Stimulated activated CD4-positive, alpha-beta T cell treated with anti-CD3 and anti-CD28 coated beads, Interleukin-1b, Interleukin-23, amount 100 ng/mL, for 4 hours (primary cell): Measurements from ENCODE around the gene TPSAB1.
"Not testable (repeated sequence)": the region's sequence is repeated elsewhere in the genome, so short reads cannot be mapped to it uniquely, and the experiment has no call there.

Experiments used
- DNase-seq, 2 donors: peaks; one replicate each; pipeline ENCODE4 v3.0.0-alpha.2; 2020; ENCODE audit warnings: low read depth in 2 of 2

TPSAB1 gene

GRCh38 chr16:1265090-1265630, 24.7 kb downstream of the TPSAB1 start:
- DNase-seq: no peak

- DNase-seq: no peak
Measured at GRCh38 chr16:1265826-1266225, 25.3 kb downstream of the TPSAB1 start.

GRCh38 chr16:1269418-1269817, 28.9 kb downstream of the TPSAB1 start:
- not testable (repeated sequence) for DNase-seq

- no peak for DNase-seq
Measured at GRCh38 chr16:1271380-1271723, 30.8 kb downstream of the TPSAB1 start.

- not testable (repeated sequence) for DNase-seq
Measured at GRCh38 chr16:1271724-1272413, 31.4 kb downstream of the TPSAB1 start.

GRCh38 chr16:1272453-1273198, 32.1 kb downstream of the TPSAB1 start:
- no peak for DNase-seq

- DNase-seq: no peak
Measured at GRCh38 chr16:1273816-1274215, 33.3 kb downstream of the TPSAB1 start.

- DNase-seq: no peak
Measured at GRCh38 chr16:1274767-1275166, 34.3 kb downstream of the TPSAB1 start.

- no peak for DNase-seq
Measured at GRCh38 chr16:1275791-1276579, 35.5 kb downstream of the TPSAB1 start.

GRCh38 chr16:1276580-1276878, 36.0 kb downstream of the TPSAB1 start:
- DNase-seq: no peak

- DNase-seq: no peak
Measured at GRCh38 chr16:1277151-1277598, 36.7 kb downstream of the TPSAB1 start.

GRCh38 chr16:1277617-1278282, 37.2 kb downstream of the TPSAB1 start:
- no peak for DNase-seq

- no peak for DNase-seq
Measured at GRCh38 chr16:1278477-1278876, 38.0 kb downstream of the TPSAB1 start.

- DNase-seq: no peak
Measured at GRCh38 chr16:1279081-1279944, 38.8 kb downstream of the TPSAB1 start.

GRCh38 chr16:1279945-1280589, 39.6 kb downstream of the TPSAB1 start:
- no peak for DNase-seq

GRCh38 chr16:1280783-1281182, 40.3 kb downstream of the TPSAB1 start:
- DNase-seq: no peak

- DNase-seq: no peak
Measured at GRCh38 chr16:1281517-1281916, 41.0 kb downstream of the TPSAB1 start.

- DNase-seq: no peak
Measured at GRCh38 chr16:1282324-1282973, 41.9 kb downstream of the TPSAB1 start.

GRCh38 chr16:1283296-1283695, 42.8 kb downstream of the TPSAB1 start:
- no peak for DNase-seq
